ENCODE data around the gene STN1.
A peak's percentile ranks its signal among the peaks of the same experiment; 100 is the strongest.
"Not testable (repeated sequence)": the region's sequence is repeated elsewhere in the genome, so short reads cannot be mapped to it uniquely, and the experiment has no call there.

The STN1 gene

GRCh38 chr10:103858360-103858759, 59.6 kb downstream of the STN1 start:
- no peak for DNase-seq

- no peak for DNase-seq
These were observed 61.2 kb downstream of the STN1 start for GRCh38 chr10:103856797-103857170.

GRCh38 chr10:103855852-103856796, 61.9 kb downstream of the STN1 start:
- no peak for DNase-seq

- peak; percentile 45 for DNase-seq
These were observed 62.6 kb downstream of the STN1 start, which contains the start of gene SH3PXD2A for GRCh38 chr10:103855424-103855823. Gene SH3PXD2A, minus strand, starts transcription at chr10:103855576. Its CDS starts 310 bp downstream, at chr10:103855266.

GRCh38 chr10:103854686-103855391, 63.1 kb downstream of the STN1 start:
- peak; percentile 39 for DNase-seq

- peak; percentile 12 for DNase-seq
These were observed 63.7 kb downstream of the STN1 start for GRCh38 chr10:103854265-103854685.

GRCh38 chr10:103853428-103854264, 64.3 kb downstream of the STN1 start:
- DNase-seq: no peak

- DNase-seq: no peak
These were observed 65.1 kb downstream of the STN1 start for GRCh38 chr10:103852856-103853255.

- no peak for DNase-seq
These were observed 65.7 kb downstream of the STN1 start for GRCh38 chr10:103852189-103852711.

GRCh38 chr10:103851261-103851660, 66.7 kb downstream of the STN1 start:
- DNase-seq: no peak

- DNase-seq: no peak
These were observed 67.5 kb downstream of the STN1 start for GRCh38 chr10:103850572-103850895.

GRCh38 chr10:103849880-103850571, 68.0 kb downstream of the STN1 start:
- no peak for DNase-seq

GRCh38 chr10:103849212-103849877, 68.6 kb downstream of the STN1 start:
- DNase-seq: no peak

GRCh38 chr10:103847909-103848468, 70.0 kb downstream of the STN1 start:
- peak; percentile 14 for DNase-seq

GRCh38 chr10:103847346-103847745, 70.6 kb downstream of the STN1 start:
- DNase-seq: no peak

- peak; percentile 68 for DNase-seq
These were observed 72.0 kb downstream of the STN1 start for GRCh38 chr10:103845972-103846371.

GRCh38 chr10:103845346-103845745, 72.6 kb downstream of the STN1 start:
- DNase-seq: not testable (repeated sequence)

GRCh38 chr10:103843854-103844570, 74.0 kb downstream of the STN1 start:
- DNase-seq: no peak

GRCh38 chr10:103843045-103843444, 74.9 kb downstream of the STN1 start:
- DNase-seq: no peak

GRCh38 chr10:103842605-103843004, 75.4 kb downstream of the STN1 start:
- no peak for DNase-seq

GRCh38 chr10:103841519-103841918, 76.5 kb downstream of the STN1 start:
- DNase-seq: no peak
